Endodermal cell (in vitro differentiated cells): ENCODE measurements around the gene XYLT1. TPM values are rescaled to one million over a fixed set of nuclear protein-coding genes. Genes with fewer than 3 reads are reported as not detected.

Experiments
- DNase-seq: peaks from one replicate; pipeline ENCODE4 v3.0.0-alpha.2; 2017
- H3K27ac ChIP-seq: 2 replicates; pipeline ENCODE4 v1.5.1; 2013; ENCODE audit warnings: mild to moderate bottlenecking, low read depth, low read length, moderate library complexity
- H3K27me3 ChIP-seq: 2 replicates; pipeline ENCODE4 v1.6.1; 2013; ENCODE audit warnings: mild to moderate bottlenecking, low read length, moderate library complexity; ENCODE audit not compliant: insufficient read depth, control insufficient read depth, poor library complexity, severe bottlenecking
- H3K36me3 ChIP-seq: 2 replicates; pipeline ENCODE4 v1.7.0; 2013; ENCODE audit warnings: mild to moderate bottlenecking, low read length, moderate library complexity; ENCODE audit not compliant: control insufficient read depth, insufficient read depth
- H3K4me1 ChIP-seq: one replicate; pipeline ENCODE4 v1.7.0; 2013; ENCODE audit warnings: low read length; ENCODE audit not compliant: control insufficient read depth, insufficient read depth
- H3K4me3 ChIP-seq: 2 replicates; pipeline ENCODE4 v1.5.1; 2013; ENCODE audit warnings: mild to moderate bottlenecking, low read length, moderate library complexity
- H3K9ac ChIP-seq: 2 replicates; pipeline ENCODE4 v1.6.1; 2013; ENCODE audit warnings: mild to moderate bottlenecking, low read length, moderate library complexity; ENCODE audit not compliant: poor library complexity, severe bottlenecking; ENCODE audit errors: extremely low read depth
- H3K9me3 ChIP-seq: 2 replicates; pipeline ENCODE4 v1.6.1; 2013; ENCODE audit warnings: mild to moderate bottlenecking, low read length, moderate library complexity; ENCODE audit not compliant: control insufficient read depth
- H3K27ac Mint-ChIP-seq: 2 replicates; pipeline ENCODE4 v1.8.0; 2020; ENCODE audit warnings: mixed read lengths
- H3K27me3 Mint-ChIP-seq: 2 replicates; pipeline ENCODE4 v1.8.0; 2021; ENCODE audit warnings: mild to moderate bottlenecking, mixed read lengths; ENCODE audit not compliant: insufficient read depth
- H3K36me3 Mint-ChIP-seq: 2 replicates; pipeline ENCODE4 v1.8.0; 2020; ENCODE audit warnings: low read depth, mixed read lengths
- H3K4me1 Mint-ChIP-seq: 2 replicates; pipeline ENCODE4 v1.8.0; 2020; ENCODE audit warnings: mixed read lengths
- H3K4me3 Mint-ChIP-seq: 2 replicates; pipeline ENCODE4 v1.8.0; 2020; ENCODE audit warnings: mild to moderate bottlenecking, moderate library complexity, mixed read lengths
- H3K9me3 Mint-ChIP-seq: 2 replicates; pipeline ENCODE4 v1.8.0; 2020; ENCODE audit warnings: mild to moderate bottlenecking, mixed read lengths
- CTCF ChIP-seq: fragments of 200-600 bp; sonication (generic); conservative IDR thresholded peaks from 2 replicates; pipeline ENCODE4 v1.5.0; 2021; ENCODE audit warnings: antibody characterized with exemption, mild to moderate bottlenecking
- WGBS, 2 experiments: methylation state at CpG; one replicate each; pipeline versions ENCODE4 v1.1.5 to v1.1.7; 2013; ENCODE audit warnings: missing lambda C conversion rate in 2 of 2, mixed read lengths in 1 of 2; ENCODE audit not compliant: insufficient coverage in 1 of 2, insufficient read length in 1 of 2; 5-methylcytosine and 5-hydroxymethylcytosine counted together
- total RNA-seq, 2 donors: library from RNA; stranded (reverse); fragmentation: NEBNext Ultra II Directional in 1 of 2; extraction: Animal tissue kit (Norgen Biotek cat#: 25700) in 1 of 2; gene quantifications; 2 replicates in 1 of 2; 3 replicates in 1 of 2; pipeline ENCODE4 v1.2.1, GENCODE V29; 2021

The XYLT1 gene
- total RNA-seq, 2 donors from 2014 or later, result 26.8 to 28.5 TPM

DNA sequence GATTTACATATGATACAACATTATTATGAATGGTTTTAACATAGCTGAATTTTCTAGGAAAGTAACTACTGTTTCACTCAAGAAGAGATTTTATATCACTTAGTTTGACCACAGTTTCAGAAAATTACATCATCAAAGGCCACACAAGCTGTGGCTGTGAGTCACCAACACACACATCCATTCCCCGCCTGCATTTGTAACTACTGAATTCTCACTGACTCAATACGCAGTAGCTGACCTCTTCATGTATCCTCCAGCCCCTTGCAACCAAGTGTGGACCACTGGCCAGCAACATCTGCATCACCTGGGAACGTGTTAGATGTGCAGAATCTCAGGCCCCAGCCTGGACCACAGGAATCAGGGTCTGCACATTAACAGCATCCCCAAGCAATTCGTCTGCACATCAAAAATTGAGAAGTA is 197.6 kb downstream of the XYLT1 start:
- TF ChIP-seq CTCF, result no peak
- H3K36me3 Mint-ChIP-seq, result peaks cover 1% of the 10 kb centered on the region
- no peak overlapping the region for H3K27ac ChIP-seq
- no peaks in the 10 kb centered on the region for H3K36me3 ChIP-seq
- no peak overlapping the region for H3K9ac ChIP-seq
- no peak overlapping the region for H3K4me3 Mint-ChIP-seq
- no peak overlapping the region for H3K27ac Mint-ChIP-seq
- H3K9me3 Mint-ChIP-seq, result no peaks in the 10 kb centered on the region
- no peaks in the 10 kb centered on the region for H3K9me3 ChIP-seq
- H3K4me1 ChIP-seq, result no peaks in the 10 kb centered on the region
- no peak overlapping the region for H3K4me3 ChIP-seq
- H3K4me1 Mint-ChIP-seq, result peaks cover 27% of the 10 kb centered on the region
- DNase-seq, result no peak
- H3K27me3 Mint-ChIP-seq, result no peaks in the 10 kb centered on the region
- WGBS, 2 experiments, result 77 to 89% methylated on average over 4 of the region's 4 CpGs
- no peaks in the 10 kb centered on the region for H3K27me3 ChIP-seq

GRCh38 chr16:17272716-17273115 is 198.0 kb downstream of the XYLT1 start:
- no peak for TF ChIP-seq CTCF
- H3K27me3 Mint-ChIP-seq, result no peaks in the 10 kb centered on the region
- Histone ChIP-seq H3K9me3 (no peaks in the 10 kb centered on the region), H3K27me3 (no peaks in the 10 kb centered on the region), H3K36me3 (no peaks in the 10 kb centered on the region), H3K4me1 (no peaks in the 10 kb centered on the region), H3K27ac (no peak overlapping the region), H3K4me3 (no peak overlapping the region), H3K9ac (no peak overlapping the region)
- WGBS, 2 experiments, result 93 to 97% methylated on average over 7 to 10 of the region's 10 CpGs
- no peak for DNase-seq
- peaks cover 27% of the 10 kb centered on the region for H3K4me1 Mint-ChIP-seq
- H3K4me3 Mint-ChIP-seq, result no peak overlapping the region
- H3K27ac Mint-ChIP-seq, result no peak overlapping the region
- H3K36me3 Mint-ChIP-seq, result peaks cover 1% of the 10 kb centered on the region
- no peaks in the 10 kb centered on the region for H3K9me3 Mint-ChIP-seq

GRCh38 chr16:17271687-17272086 is 199.1 kb downstream of the XYLT1 start:
- no peaks in the 10 kb centered on the region for H3K9me3 Mint-ChIP-seq

More at GRCh38 chr16:17271687-17272086, 199.1 kb downstream of the XYLT1 start:
- H3K27ac ChIP-seq, result no peak overlapping the region
- DNase-seq, result no peak
- Mint-ChIP-seq H3K27me3 (no peaks in the 10 kb centered on the region), H3K4me1 (peaks cover 27% of the 10 kb centered on the region), H3K36me3 (peaks cover 1% of the 10 kb centered on the region), H3K27ac (no peak overlapping the region), H3K4me3 (no peak overlapping the region)
- WGBS, 2 experiments, result 86% methylated on average over 4 of the region's 4 CpGs; no CpG with 5 or more reads in 1 of the 2 experiments
- H3K4me3 ChIP-seq, result no peak overlapping the region
- no peak for TF ChIP-seq CTCF
- H3K36me3 ChIP-seq, result no peaks in the 10 kb centered on the region
- H3K27me3 ChIP-seq, result no peaks in the 10 kb centered on the region
- H3K9me3 ChIP-seq, result no peaks in the 10 kb centered on the region
- no peaks in the 10 kb centered on the region for H3K4me1 ChIP-seq
- H3K9ac ChIP-seq, result no peak overlapping the region
